GM08714 (cell line): ENCODE data around the gene CYP17A1.
"Not testable (repeated sequence)": the region's sequence is repeated elsewhere in the genome, so short reads cannot be mapped to it uniquely, and the experiment has no call there.

Experiments used
- H3K4me3 ChIP-seq: fragments of 200-500 bp; sonication (Bioruptor generic); 2 replicates; pipeline ENCODE4 v1.5.1; 2014; ENCODE audit warnings: mild to moderate bottlenecking, low read length, inconsistent platforms
- ZNF274 ChIP-seq: IDR thresholded peaks from 2 replicates; pipeline ENCODE4 v1.6.1; 2012; ENCODE audit warnings: mild to moderate bottlenecking, low read depth, low read length

CYP17A1 gene

DNA sequence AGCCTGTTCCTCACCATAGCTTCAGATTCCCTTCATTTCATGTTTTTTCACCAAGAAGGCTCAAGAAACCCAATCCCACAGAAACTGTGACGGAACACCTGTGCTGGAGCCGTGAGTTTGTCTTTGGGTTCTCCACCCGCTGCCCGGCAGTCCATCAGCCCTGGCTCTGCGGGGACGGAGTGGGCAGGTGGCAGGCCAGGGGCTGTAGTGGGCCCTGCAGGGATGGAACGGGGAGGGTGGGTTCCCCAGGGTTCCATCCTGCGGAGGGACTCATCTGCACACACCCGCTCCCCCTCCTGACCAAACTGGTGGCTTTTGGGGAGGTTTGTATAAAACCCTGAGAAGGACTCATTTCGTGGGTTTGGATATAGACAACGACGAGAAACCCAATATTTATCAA is 15.0 kb downstream of the CYP17A1 start:
- no peak overlapping the region for H3K4me3 ChIP-seq
- TF ChIP-seq ZNF274: no peak

DNA sequence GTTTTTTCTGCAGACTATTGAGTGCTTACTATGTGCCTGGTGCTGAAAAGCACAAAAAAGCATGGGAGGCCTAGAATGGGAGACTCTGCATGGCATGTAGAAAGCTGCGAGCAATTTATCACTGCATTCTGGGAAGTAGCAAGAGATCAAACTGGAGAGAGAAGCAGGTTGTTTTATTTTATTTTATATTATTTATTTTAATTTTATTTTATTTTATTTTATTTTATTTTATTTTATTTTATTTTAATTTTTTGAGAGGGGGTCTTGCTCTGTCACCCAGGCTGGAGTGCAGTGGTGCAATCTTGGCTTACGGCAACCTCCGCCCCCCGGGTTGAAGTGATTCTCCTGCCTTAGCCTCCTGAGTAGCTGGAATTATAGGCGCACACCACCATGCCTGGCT is 17.2 kb downstream of the CYP17A1 start:
- not testable (repeated sequence) for H3K4me3 ChIP-seq

DNA sequence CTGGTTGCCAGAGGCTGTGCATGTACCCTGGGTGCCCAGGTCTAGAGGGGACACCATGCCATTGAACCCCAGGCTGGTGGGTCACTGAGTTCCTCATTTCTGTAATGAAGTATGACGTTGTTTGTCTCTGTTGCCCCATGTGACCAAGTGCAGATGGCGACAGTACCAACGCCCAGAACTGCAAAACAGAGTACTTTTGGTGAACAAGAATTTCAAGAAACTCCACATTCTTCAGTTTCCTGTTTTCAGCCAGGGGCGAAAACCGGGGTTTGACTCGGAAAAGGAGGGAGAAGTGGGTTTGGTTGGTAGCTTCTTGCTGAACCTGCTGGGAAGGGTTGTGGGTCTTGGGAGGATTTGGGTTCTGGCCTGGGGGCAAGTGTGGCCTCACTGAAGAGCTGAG is 18.2 kb downstream of the CYP17A1 start:
- TF ChIP-seq ZNF274: no peak
- no peak overlapping the region for H3K4me3 ChIP-seq

DNA sequence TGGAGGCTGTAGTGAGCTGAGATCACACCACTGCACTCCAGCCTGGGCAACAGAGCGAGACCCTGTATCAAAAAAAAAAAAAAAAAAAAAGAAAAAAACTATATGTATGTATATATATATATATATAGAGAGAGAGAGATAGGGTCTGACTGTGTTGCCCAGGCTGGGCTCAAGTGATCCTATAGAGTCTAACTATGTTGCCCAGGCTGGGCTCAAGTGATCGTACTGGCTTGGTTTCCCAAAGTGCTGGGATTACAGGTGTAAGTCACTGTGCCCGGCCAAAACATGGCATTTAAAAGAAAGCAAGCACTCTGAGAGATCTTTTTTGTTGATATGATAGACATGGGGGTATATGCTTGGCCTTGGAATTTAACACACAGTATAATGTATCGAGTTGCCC is 20.0 kb downstream of the CYP17A1 start:
- TF ChIP-seq ZNF274: no peak
- H3K4me3 ChIP-seq: no peak overlapping the region

DNA sequence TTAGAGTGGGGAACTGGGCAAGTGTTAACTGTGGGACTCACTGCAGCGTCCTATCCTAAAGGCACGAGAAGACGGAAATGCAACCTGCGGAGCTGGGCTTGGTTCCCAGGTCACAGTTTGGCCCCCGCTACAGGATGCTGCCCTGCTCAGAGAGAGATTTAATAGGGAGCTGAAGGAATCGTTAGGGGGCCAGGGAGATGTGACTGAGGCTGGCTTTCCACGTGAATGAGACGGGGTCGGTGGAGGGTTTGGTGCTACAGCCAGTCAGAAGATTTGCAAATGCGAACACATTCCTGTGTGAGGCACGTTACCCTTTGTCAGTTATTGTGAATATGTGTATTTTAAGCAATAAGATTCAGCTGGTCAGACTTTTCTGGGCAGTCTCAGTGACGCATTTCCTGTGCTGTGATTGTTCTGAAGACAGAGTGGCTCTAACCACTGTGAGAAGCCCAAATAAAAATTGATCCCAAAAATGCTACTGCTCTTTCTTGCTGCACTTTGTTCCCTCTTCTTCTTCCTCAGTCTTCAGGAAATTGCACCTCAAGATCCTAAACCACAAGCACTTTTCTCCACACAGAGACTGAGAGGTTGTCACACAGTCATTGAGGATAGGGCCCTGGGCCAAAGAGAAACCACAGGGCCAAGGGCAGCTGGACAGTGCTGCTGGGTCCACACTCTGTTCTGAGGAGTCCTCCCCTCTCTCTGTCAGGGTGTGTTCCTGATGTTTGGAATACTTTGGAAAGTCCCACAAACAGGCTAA is 21.2 kb downstream of the CYP17A1 start:
- no peak overlapping the region for H3K4me3 ChIP-seq
- TF ChIP-seq ZNF274: no peak

DNA sequence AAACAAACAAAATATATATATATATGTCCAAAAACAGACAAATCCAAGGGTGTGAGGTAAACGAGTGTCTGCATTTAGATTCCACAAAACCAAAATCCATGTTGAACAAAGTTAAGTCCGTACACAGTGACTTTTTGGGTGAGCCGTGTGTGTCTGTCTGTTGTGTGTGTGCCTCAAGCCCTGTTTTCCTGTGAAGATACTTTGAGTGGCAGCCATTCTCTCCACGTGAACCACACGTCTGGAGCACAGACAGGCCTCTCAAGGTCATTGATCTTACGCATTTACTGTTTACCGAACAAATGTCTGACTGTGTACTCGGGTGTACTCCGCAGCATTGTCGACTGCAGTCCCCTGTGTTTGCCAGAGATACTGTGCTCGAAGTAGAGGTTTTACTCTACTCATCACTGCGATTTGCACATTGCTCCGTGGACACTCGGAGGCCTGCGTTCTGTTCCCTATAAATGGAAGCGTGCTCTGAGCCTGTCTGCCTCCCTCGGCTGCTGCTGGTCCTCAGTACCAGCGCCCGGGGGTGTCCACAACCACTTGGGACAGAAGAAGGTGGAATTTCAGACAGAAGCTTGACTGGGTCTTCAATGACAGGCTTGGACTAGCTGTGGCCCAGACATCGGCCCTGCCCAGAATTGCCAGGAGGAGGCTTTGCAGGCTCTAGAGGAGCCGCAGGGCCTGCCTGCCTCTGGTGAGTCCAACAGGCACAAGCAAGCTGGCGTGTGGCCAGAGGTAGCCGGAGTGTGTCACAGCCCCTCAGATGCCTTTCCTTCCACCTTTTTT is 22.1 kb downstream of the CYP17A1 start:
- no peak overlapping the region for H3K4me3 ChIP-seq
- TF ChIP-seq ZNF274: no peak

DNA sequence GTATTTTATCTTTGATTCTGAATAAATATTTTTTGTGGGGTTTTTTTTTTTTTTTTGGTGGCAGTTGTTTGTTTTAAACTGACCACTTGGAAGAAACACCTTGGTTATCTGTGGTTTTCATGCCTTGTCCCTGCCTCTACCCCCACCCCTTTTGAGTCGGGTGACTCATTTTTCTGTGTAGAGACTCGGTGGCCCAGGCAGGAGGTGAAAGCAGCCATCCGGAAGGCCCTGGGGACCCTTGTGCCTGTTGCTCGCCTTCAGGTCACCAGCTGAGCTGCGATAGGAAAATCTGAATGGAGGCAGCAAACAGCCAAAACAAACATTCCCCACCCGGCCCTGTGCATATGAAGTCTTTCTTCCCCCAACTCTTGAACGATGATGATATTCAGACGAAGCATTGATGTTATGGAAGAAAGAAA is 22.8 kb downstream of the CYP17A1 start:
- TF ChIP-seq ZNF274: no peak
- H3K4me3 ChIP-seq: no peak overlapping the region

DNA sequence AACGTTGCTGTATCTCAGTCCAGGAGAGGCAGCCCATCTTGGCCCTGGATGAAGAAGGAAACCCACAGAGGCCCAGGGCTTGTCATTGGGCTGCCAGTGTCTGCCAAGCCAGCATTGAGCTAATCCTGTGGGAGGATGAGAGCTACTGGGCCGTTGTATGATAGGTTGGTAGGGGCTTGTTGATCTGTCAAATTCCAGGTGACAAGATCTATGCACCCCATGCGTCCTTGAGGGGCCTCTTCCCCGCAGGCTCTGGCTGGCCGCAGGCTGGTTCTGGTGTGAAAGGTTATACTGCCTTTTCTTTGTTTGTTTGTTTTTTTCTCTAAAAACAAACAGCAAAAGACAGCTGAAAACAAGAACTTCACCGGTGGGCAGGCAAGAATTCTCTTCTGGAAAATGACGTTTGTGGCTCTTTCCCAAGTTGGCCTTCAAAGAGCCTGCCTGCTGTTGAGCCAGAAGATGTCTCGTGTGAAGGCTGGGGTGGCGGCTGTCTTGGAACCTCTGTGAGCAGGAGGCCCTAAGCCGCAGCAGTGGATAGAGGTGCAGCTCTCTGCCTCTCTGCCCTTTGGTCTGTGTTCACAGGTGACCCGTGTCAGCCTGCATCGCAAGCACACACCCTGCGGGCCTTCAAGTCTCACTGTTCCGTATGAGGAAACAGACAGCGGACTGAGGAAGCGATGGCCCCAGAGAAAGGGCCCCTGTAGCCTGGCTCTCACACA is 23.3 kb downstream of the CYP17A1 start:
- no peak overlapping the region for H3K4me3 ChIP-seq
- no peak for TF ChIP-seq ZNF274

DNA sequence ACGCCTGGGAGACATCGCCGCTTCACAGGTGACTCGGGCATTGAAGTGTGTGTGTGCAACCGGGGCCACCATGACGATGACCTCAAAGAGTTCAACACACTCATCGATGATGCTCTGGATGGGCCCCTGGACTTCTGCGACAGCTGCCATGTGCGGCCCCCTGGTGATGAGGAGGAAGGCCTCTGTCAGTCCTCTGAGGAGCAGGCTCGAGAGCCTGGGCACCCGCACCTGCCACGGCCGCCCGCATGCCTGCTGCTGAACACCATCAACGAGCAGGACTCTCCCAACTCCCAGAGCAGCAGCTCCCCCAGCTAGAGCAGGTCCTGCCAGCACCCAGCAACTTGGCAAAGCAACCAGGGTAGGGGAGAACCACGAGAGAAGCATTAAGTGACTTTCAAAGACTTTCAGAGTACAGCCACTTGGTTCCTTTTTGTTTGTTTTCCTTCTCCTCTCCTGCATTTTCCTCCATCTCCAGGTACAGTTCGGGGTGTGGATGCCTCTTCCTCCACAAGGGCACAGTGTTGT is 24.1 kb downstream of the CYP17A1 start:
- H3K4me3 ChIP-seq: no peak overlapping the region
- no peak for TF ChIP-seq ZNF274

DNA sequence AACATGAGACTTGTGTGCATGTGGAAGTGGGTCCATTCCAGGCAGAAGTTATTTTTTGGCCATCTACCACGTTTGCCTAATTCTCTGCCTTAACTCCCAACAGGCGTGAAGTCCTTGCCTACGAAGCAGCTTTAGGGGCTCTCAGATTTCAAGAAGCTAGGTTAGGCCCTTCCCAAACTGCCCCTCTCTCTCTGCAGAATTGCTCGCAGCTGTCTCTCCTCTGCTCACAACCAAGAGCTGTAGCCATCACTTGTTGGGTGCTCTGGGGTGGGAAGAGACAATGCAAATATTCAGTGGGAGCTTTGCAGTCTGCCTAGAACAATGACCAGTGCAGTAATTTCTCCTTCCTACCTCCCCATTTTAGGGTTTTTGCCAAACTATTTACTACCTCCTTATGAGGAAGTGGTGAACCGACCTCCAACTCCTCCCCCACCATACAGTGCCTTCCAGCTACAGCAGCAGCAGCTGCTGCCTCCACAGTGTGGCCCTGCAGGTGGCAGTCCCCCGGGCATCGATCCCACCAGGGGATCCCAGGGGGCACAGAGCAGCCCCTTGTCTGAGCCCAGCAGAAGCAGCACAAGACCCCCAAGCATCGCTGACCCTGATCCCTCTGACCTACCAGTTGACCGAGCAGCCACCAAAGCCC is 24.9 kb downstream of the CYP17A1 start:
- no peak for TF ChIP-seq ZNF274
- H3K4me3 ChIP-seq: no peak overlapping the region

DNA sequence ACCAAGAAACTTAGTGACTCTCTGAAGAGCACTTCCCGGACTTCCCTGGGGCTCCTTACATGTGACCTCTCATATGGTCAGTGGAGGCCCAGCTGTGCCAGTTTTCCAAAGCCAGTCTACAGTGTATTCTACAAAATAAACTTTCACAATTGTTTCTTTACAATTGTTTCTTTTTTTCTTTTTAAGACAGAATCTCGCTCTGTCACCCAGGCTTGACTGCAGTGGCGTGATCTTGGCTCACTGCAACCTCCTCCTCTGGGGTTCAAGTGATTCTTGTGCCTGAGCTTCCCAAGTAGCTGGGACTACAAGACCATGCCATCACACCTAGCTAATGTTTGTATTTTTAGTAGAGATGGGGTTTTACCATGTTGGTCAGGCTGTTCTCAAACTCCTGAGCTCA is 25.9 kb downstream of the CYP17A1 start:
- no peak for TF ChIP-seq ZNF274
- no peak overlapping the region for H3K4me3 ChIP-seq

DNA sequence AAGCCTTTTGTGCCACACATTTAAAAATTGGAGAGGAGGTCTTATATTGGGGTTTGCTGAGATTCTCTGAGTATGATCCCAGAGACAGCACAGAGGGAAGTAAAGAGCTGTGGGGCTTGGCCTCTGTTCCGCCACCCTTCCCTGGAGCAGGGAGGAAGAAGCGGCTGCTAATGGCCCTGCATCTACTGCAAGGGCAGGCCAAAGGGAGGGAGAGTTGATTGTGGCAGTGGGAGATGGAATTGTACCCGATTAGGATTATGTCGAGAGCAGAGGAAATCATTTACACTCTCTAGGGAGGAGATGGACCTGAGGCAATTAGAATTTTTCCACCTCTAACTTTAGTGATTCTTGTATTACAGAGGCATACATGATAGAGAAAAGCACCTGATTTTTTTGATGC is 28.8 kb downstream of the CYP17A1 start:
- H3K4me3 ChIP-seq: no peak overlapping the region
- TF ChIP-seq ZNF274: no peak

DNA sequence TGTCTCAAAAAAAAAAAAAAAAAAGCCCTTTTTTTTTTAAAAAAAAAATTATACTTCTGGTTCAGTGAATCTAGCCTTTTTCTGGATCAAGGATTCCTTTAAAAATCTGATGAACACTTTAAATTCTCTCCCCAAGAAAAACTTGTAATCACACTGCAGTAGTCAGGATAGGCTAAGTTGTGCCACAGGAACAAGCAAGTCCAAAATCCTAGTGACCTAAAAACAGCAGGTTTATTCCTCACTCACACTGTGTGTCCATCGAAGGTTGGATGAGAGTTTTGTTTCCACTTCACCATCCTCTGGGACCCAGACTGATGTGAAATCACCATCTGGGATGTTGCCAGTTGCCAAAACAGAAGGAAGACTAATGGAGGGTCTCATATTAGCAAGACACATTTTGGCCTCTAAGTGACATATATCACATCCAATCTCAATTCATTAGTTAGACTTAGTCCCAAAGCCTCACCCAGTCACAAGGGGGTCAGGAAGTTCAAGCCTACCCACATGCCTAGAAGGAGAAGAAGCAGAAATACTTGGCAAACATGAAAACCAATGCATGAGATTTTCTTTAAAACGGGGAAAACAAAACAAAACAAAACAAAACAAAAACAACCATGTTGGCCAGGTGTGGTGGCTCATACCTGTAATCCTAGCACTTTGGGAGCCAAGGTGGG is 32.7 kb downstream of the CYP17A1 start:
- TF ChIP-seq ZNF274: no peak

More for the DNA sequence above, 32.7 kb downstream of the CYP17A1 start:
- no peak overlapping the region for H3K4me3 ChIP-seq
